IMR-90 (cell line): ENCODE results near the gene SYNGR4. TPM values are rescaled to one million over a fixed set of nuclear protein-coding genes. Genes with fewer than 3 reads are reported as not detected.

ENCODE experiments used
- ATAC-seq: fragments of 200-7000 bp; cut with Tn5 transposase; 2 replicates; pipeline ENCODE4 v1.9.1; 2020; ENCODE audit warnings: low read depth, mild to moderate bottlenecking, moderate library complexity
- BruUV-seq: library from RNA; stranded (reverse); fragments of 400-500 nt; replicated peaks from 2 replicates; lab custom pipeline; 2021; lab: Mats Ljungman, UMichigan
- CTCF ChIA-PET: fragments of 300-600 bp; formaldehyde crosslinking; extraction: SDS; loops from one replicate; lab custom pipeline; 2021; ENCODE audit warnings: antibody characterized with exemption; lab: Yijun Ruan, JAX
- POLR2A ChIA-PET: fragments of 300-600 bp; sonication (Branson Sonifier 250); formaldehyde crosslinking; loops from one replicate; lab custom pipeline; 2022; ENCODE audit warnings: antibody characterized with exemption; ENCODE audit not compliant: unreplicated experiment; lab: Charles Lee
- DNase-seq: peaks from one replicate; pipeline ENCODE4 v3.0.0; 2013
- H2AFZ ChIP-seq: replicated peaks from 2 replicates; pipeline ENCODE3; 2013; ENCODE audit warnings: low read length, mild to moderate bottlenecking; ENCODE audit not compliant: poor library complexity
- H2AK5ac ChIP-seq: 2 replicates; pipeline ENCODE4 v1.6.1; 2013; ENCODE audit warnings: low read depth, low read length, inconsistent platforms
- H2AK9ac ChIP-seq: replicated peaks from 2 replicates; pipeline ENCODE3; 2013; ENCODE audit warnings: mild to moderate bottlenecking, low read depth, low read length, moderate library complexity; ENCODE audit not compliant: poor library complexity
- H2BK120ac ChIP-seq: 2 replicates; pipeline ENCODE4 v1.6.1; 2013; ENCODE audit warnings: low read depth, low read length, inconsistent platforms
- H2BK15ac ChIP-seq: 3 replicates; pipeline ENCODE4 v1.6.1; 2013; ENCODE audit warnings: low read depth, low read length, inconsistent platforms
- H2BK20ac ChIP-seq: 2 replicates; pipeline ENCODE4 v1.6.1; 2013; ENCODE audit warnings: low read depth, mild to moderate bottlenecking, inconsistent platforms, low read length, moderate library complexity
- H2BK5ac ChIP-seq: 2 replicates; pipeline ENCODE4 v1.6.1; 2013; ENCODE audit warnings: mild to moderate bottlenecking, low read depth, low read length, inconsistent platforms; ENCODE audit not compliant: poor library complexity, severe bottlenecking
- H3K14ac ChIP-seq: replicated peaks from 2 replicates; pipeline ENCODE4 v1.6.1; 2013; ENCODE audit warnings: low read depth, low read length, inconsistent platforms
- H3K18ac ChIP-seq: 2 replicates; pipeline ENCODE4 v1.6.1; 2013; ENCODE audit warnings: low read depth, low read length, control low read depth
- H3K23ac ChIP-seq: 2 replicates; pipeline ENCODE4 v1.6.1; 2013; ENCODE audit warnings: low read depth, low read length, inconsistent platforms
- H3K27ac ChIP-seq: 2 replicates; pipeline ENCODE4 v1.5.1; 2013; ENCODE audit warnings: mild to moderate bottlenecking, control low read depth, low read length; ENCODE audit not compliant: insufficient read depth
- H3K27me3 ChIP-seq: 2 replicates; pipeline ENCODE4 v1.6.1; 2013; ENCODE audit warnings: low read length; ENCODE audit not compliant: control insufficient read depth, insufficient read depth
- H3K36me3 ChIP-seq: 2 replicates; pipeline ENCODE4 v1.6.1; 2013; ENCODE audit warnings: low read length, mixed read lengths; ENCODE audit not compliant: control insufficient read depth, insufficient read depth
- H3K4ac ChIP-seq: 2 replicates; pipeline ENCODE4 v1.6.1; 2013; ENCODE audit warnings: low read depth, low read length, inconsistent platforms
- H3K4me1 ChIP-seq: 2 replicates; pipeline ENCODE4 v1.6.1; 2013; ENCODE audit warnings: low read length, mixed read lengths; ENCODE audit not compliant: control insufficient read depth, insufficient read depth
- H3K4me2 ChIP-seq: 2 replicates; pipeline ENCODE4 v1.6.1; 2013; ENCODE audit warnings: low read depth, mild to moderate bottlenecking, control low read depth, low read length, moderate library complexity
- H3K4me3 ChIP-seq: 2 replicates; pipeline ENCODE4 v1.5.1; 2013; ENCODE audit warnings: low read depth, mild to moderate bottlenecking, control low read depth, low read length, moderate library complexity; ENCODE audit not compliant: insufficient read depth
- H3K56ac ChIP-seq: 2 replicates; pipeline ENCODE4 v1.6.1; 2013; ENCODE audit warnings: low read length, inconsistent platforms; ENCODE audit not compliant: insufficient read depth; ENCODE audit errors: extremely low read depth
- H3K79me1 ChIP-seq, 2 experiments: 2 replicates each; pipeline ENCODE4 v1.6.1; 2013; ENCODE audit warnings: low read length in 2 of 2, inconsistent platforms in 1 of 2, low read depth in 1 of 2
- H3K9ac ChIP-seq: 2 replicates; pipeline ENCODE4 v1.6.1; 2013; ENCODE audit warnings: low read depth, low read length, control low read depth
- H3K9me1 ChIP-seq: 2 replicates; pipeline ENCODE4 v1.6.1; 2013; ENCODE audit warnings: low read length, inconsistent platforms; ENCODE audit not compliant: insufficient read depth
- H3K9me3 ChIP-seq: 2 replicates; pipeline ENCODE4 v1.6.1; 2013; ENCODE audit warnings: low read length; ENCODE audit not compliant: control insufficient read depth, insufficient read depth
- H4K20me1 ChIP-seq: 2 replicates; pipeline ENCODE4 v1.6.1; 2013; ENCODE audit warnings: low read length, inconsistent platforms; ENCODE audit not compliant: insufficient read depth
- H4K5ac ChIP-seq: 2 replicates; pipeline ENCODE4 v1.6.1; 2013; ENCODE audit warnings: mild to moderate bottlenecking, low read depth, low read length, control low read depth
- H4K8ac ChIP-seq, 2 experiments: 2 replicates each; pipeline ENCODE4 v1.6.1; 2013; ENCODE audit warnings: low read depth in 2 of 2, low read length in 2 of 2, control low read depth in 1 of 2, inconsistent platforms in 1 of 2
- H4K91ac ChIP-seq: 2 replicates; pipeline ENCODE4 v1.6.1; 2013; ENCODE audit warnings: low read depth, low read length, inconsistent platforms; ENCODE audit not compliant: insufficient read depth
- BHLHE40 ChIP-seq: fragments of 150-350 bp; IDR thresholded peaks from 2 replicates; pipeline ENCODE4 v1.6.1; 2016; ENCODE audit warnings: mild to moderate bottlenecking, low read depth, low read length
- CEBPB ChIP-seq: IDR thresholded peaks from 2 replicates; pipeline ENCODE4 v1.6.1; 2012; ENCODE audit warnings: low read depth, low read length, improper control_type of control experiment
- CTCF ChIP-seq: conservative IDR thresholded peaks from 2 replicates; pipeline ENCODE4 v1.5.1; 2012; ENCODE audit warnings: mild to moderate bottlenecking, low read depth, low read length, improper control_type of control experiment
- ELK1 ChIP-seq: fragments of 150-350 bp; IDR thresholded peaks from 2 replicates; pipeline ENCODE4 v1.6.1; 2016; ENCODE audit warnings: low read depth, mild to moderate bottlenecking, low read length, moderate library complexity, borderline replicate concordance
- FOS ChIP-seq: fragments of 150-350 bp; IDR thresholded peaks from 2 replicates; pipeline ENCODE4 v1.6.1; 2016; ENCODE audit warnings: low read depth, low read length
- MAZ ChIP-seq: IDR thresholded peaks from 2 replicates; pipeline ENCODE4 v1.6.1; 2012; ENCODE audit warnings: low read depth, mild to moderate bottlenecking, low read length, improper control_type of control experiment, moderate library complexity, borderline replicate concordance
- MXI1 ChIP-seq: IDR thresholded peaks from 2 replicates; pipeline ENCODE4 v1.6.1; 2012; ENCODE audit warnings: low read depth, mild to moderate bottlenecking, low read length, moderate library complexity, borderline replicate concordance
- RFX5 ChIP-seq: IDR thresholded peaks from 2 replicates; pipeline ENCODE4 v1.8.0; 2012; ENCODE audit warnings: low read depth, mild to moderate bottlenecking, low read length, moderate library complexity
- SMC3 ChIP-seq: fragments of 150-350 bp; IDR thresholded peaks from 2 replicates; pipeline ENCODE4 v1.6.1; 2016; ENCODE audit warnings: low read depth, mild to moderate bottlenecking, antibody characterized with exemption, low read length, moderate library complexity
- USF2 ChIP-seq: fragments of 150-350 bp; IDR thresholded peaks from 2 replicates; pipeline ENCODE4 v1.6.1; 2017; ENCODE audit warnings: mild to moderate bottlenecking, antibody characterized with exemption, low read length, low read depth
- WGBS, 2 experiments: methylation state at CpG; one replicate each; pipeline versions ENCODE4 v1.1.5 to v1.1.7; 2013; ENCODE audit warnings: missing lambda C conversion rate in 2 of 2; ENCODE audit not compliant: insufficient read length in 1 of 2; ENCODE audit errors: extremely low coverage in 2 of 2; 5-methylcytosine and 5-hydroxymethylcytosine counted together
- dilution Hi-C: fragments of 300-500 bp; cut with HindIII; formaldehyde crosslinking; loops from one replicate; pipeline ENCODE4 v1.14.3; 2018; ENCODE audit warnings: low sequenced_read_pairs; ENCODE audit not compliant: unreplicated experiment
- in situ Hi-C: fragments of 300-500 bp; cut with MboI; formaldehyde crosslinking; loops from 3 replicates; pipeline ENCODE4 v1.14.3; 2019; ENCODE audit warnings: low sequenced_read_pairs, inconsistent platforms, mixed read lengths
- intact Hi-C: fragments of 100-400 bp; cut with micrococcal nuclease; formaldehyde crosslinking; loops from 2 replicates; pipeline ENCODE4 v1.10.0; 2022
- polyA plus RNA-seq, 3 experiments: library from polyadenylated mRNA; depleted of rRNA; stranded (reverse); fragments of >200 nt; gene quantifications; 2 replicates each; pipeline ENCODE4 v1.2.3, GENCODE V29; 2012; ENCODE audit warnings: low replicate concordance in 1 of 3
- total RNA-seq: library from RNA; depleted of rRNA; stranded (reverse); fragments of >200 nt; gene quantifications from 2 replicates; pipeline ENCODE4 v1.2.3, GENCODE V29; 2012

The SYNGR4 gene
- total and polyA plus RNA-seq, 2 of the 4 experiments (the other 2 are of a cell fraction) = not detected

GRCh38 chr19:48385461-48386087 is 21.4 kb downstream of the SYNGR4 start:
- 100% methylated on average over 1 of the region's 7 CpGs; no CpG with 5 or more reads in 1 of the 2 experiments for WGBS, 2 experiments
- no TSS peak for BruUV-seq
- ATAC-seq = no peak

More at GRCh38 chr19:48385461-48386087, 21.4 kb downstream of the SYNGR4 start:
- H3K9me3 ChIP-seq = no peaks in the 10 kb centered on the region
- no peak overlapping the region for H2BK20ac ChIP-seq
- H2AFZ ChIP-seq = no peak overlapping the region
- no peak overlapping the region for H3K4me2 ChIP-seq
- H3K79me1 ChIP-seq = peaks cover 20 to 60% of the 10 kb centered on the region in 2 experiments
- H3K18ac ChIP-seq = no peak overlapping the region
- H3K9ac ChIP-seq = no peak overlapping the region
- H3K36me3 ChIP-seq = peaks cover 61% of the 10 kb centered on the region
- H3K9me1 ChIP-seq = peaks cover 4% of the 10 kb centered on the region; the same call in 1 of the 2 replicates
- CTCF ChIA-PET = no interaction called here
- DNase-seq = no peak
- no peak overlapping the region for H4K8ac ChIP-seq
- intact Hi-C loops (no loop called here), dilution Hi-C loops (no loop called here), in situ Hi-C loops (no loop called here)
- no peak overlapping the region for H4K91ac ChIP-seq
- POLR2A ChIA-PET = no interaction called here
- no peak overlapping the region for H2BK5ac ChIP-seq
- H4K5ac ChIP-seq = no peak overlapping the region
- H3K4ac ChIP-seq = no peak overlapping the region
- peaks cover 13% of the 10 kb centered on the region; the same call in 1 of the 2 replicates for H4K20me1 ChIP-seq
- no peak overlapping the region for H3K14ac ChIP-seq
- H3K27me3 ChIP-seq = no peaks in the 10 kb centered on the region
- no peak overlapping the region for H3K56ac ChIP-seq
- H3K4me1 ChIP-seq = peaks cover 4% of the 10 kb centered on the region; the same call in 1 of the 2 replicates
- no peak overlapping the region for H2AK9ac ChIP-seq
- no peak overlapping the region for H3K27ac ChIP-seq
- H2BK15ac ChIP-seq = no peak overlapping the region
- H2AK5ac ChIP-seq = no peak overlapping the region
- H3K4me3 ChIP-seq = no peak overlapping the region
- H3K23ac ChIP-seq = no peak overlapping the region
- H2BK120ac ChIP-seq = no peak overlapping the region
- TF ChIP-seq ELK1 (no peak), CTCF (no peak), MXI1 (no peak), USF2 (no peak), BHLHE40 (no peak), FOS (no peak), RFX5 (no peak), CEBPB (no peak), MAZ (no peak), SMC3 (no peak)
